SK-N-SH treated with all-trans-retinoic acid at 6 μM for 48 hours (cell line): ENCODE data around the gene RNF113B.

ENCODE experiments used
- ARNTL ChIP-seq: fragments of 450-650 bp; formaldehyde crosslinking; IDR thresholded peaks from 2 replicates; pipeline ENCODE4 v1.5.0; 2020; ENCODE audit warnings: low read depth, mild to moderate bottlenecking, moderate library complexity, borderline replicate concordance
- CREB5 ChIP-seq: fragments of 250-450 bp; sonication (Bioruptor Pico); IDR thresholded peaks from 2 replicates; pipeline ENCODE4 v1.5.1; 2020; ENCODE audit warnings: low read depth, mild to moderate bottlenecking, moderate library complexity
- ISL1 ChIP-seq: fragments of 250-450 bp; sonication (Bioruptor Pico); IDR thresholded peaks from 2 replicates; pipeline ENCODE4 v2.1.2; 2022; ENCODE audit warnings: mild to moderate bottlenecking, moderate library complexity
- PATZ1 ChIP-seq: fragments of 250-450 bp; sonication (Bioruptor Pico); IDR thresholded peaks from 2 replicates; pipeline ENCODE4 v1.8.0; 2020; ENCODE audit warnings: mild to moderate bottlenecking, moderate library complexity, borderline replicate concordance
- SNAI2 ChIP-seq: fragments of 250-450 bp; sonication (Bioruptor Pico); IDR thresholded peaks from 2 replicates; pipeline ENCODE4 v1.5.0; 2020; ENCODE audit warnings: mild to moderate bottlenecking, moderate library complexity
- TOX ChIP-seq: fragments of 250-450 bp; sonication (Bioruptor Pico); IDR thresholded peaks from 2 replicates; pipeline ENCODE4 v1.8.0; 2021; ENCODE audit warnings: mild to moderate bottlenecking, moderate library complexity, borderline replicate concordance
- ZFP3 ChIP-seq: fragments of 250-450 bp; sonication (Bioruptor Pico); IDR thresholded peaks from 2 replicates; pipeline ENCODE4 v1.5.0; 2020; ENCODE audit warnings: mild to moderate bottlenecking, moderate library complexity
- ZNF565 ChIP-seq: fragments of 450-650 bp; formaldehyde crosslinking; conservative IDR thresholded peaks from 2 replicates; pipeline ENCODE4 v1.5.0; 2020; ENCODE audit warnings: low read depth, mild to moderate bottlenecking, moderate library complexity
- ZNF8 ChIP-seq: fragments of 450-650 bp; formaldehyde crosslinking; IDR thresholded peaks from 2 replicates; pipeline ENCODE4 v1.5.0; 2020; ENCODE audit warnings: mild to moderate bottlenecking, moderate library complexity

- TF ChIP-seq SNAI2 (CRISPR knock-in tag) (no peak), ZFP3 (CRISPR knock-in tag) (no peak), TOX (CRISPR knock-in tag) (no peak), ARNTL (CRISPR knock-in tag) (no peak), PATZ1 (CRISPR knock-in tag) (no peak), ISL1 (CRISPR knock-in tag) (no peak), ZNF565 (CRISPR knock-in tag) (no peak), CREB5 (CRISPR knock-in tag) (no peak), ZNF8 (no peak)
Observed at GRCh38 chr13:98224557-98224956, 47.5 kb upstream of the RNF113B start.
